Mesenchymal stem cell (in vitro differentiated cells and primary cell): Measurements from ENCODE around the gene NES.

Experiments used
- DNase-seq: peaks from one replicate; pipeline ENCODE4 v3.0.0-alpha.2; 2013
- H2AFZ ChIP-seq: one replicate; pipeline ENCODE4 v1.6.1; 2013; ENCODE audit warnings: low read depth, mild to moderate bottlenecking, control low read depth, inconsistent platforms, low read length, moderate library complexity
- H2AK5ac ChIP-seq: 2 replicates; pipeline ENCODE4 v1.6.1; 2013; ENCODE audit warnings: low read length, moderate library complexity, mild to moderate bottlenecking, inconsistent platforms; ENCODE audit not compliant: severe bottlenecking
- H2BK120ac ChIP-seq: one replicate; pipeline ENCODE4 v1.6.1; 2013; ENCODE audit warnings: low read depth, mild to moderate bottlenecking, inconsistent platforms, low read length, moderate library complexity
- H2BK12ac ChIP-seq, 2 experiments: one replicate each; pipeline ENCODE4 v1.6.1; 2013; ENCODE audit warnings: inconsistent platforms in 2 of 2, low read length in 2 of 2, mild to moderate bottlenecking in 2 of 2, moderate library complexity in 2 of 2, control low read depth in 1 of 2
- H2BK15ac ChIP-seq: one replicate; pipeline ENCODE4 v1.6.1; 2013; ENCODE audit warnings: mild to moderate bottlenecking, low read depth, inconsistent platforms; ENCODE audit not compliant: poor library complexity, severe bottlenecking
- H2BK5ac ChIP-seq: 2 replicates; pipeline ENCODE4 v1.6.1; 2013; ENCODE audit warnings: low read depth, mild to moderate bottlenecking, low read length, control low read depth, inconsistent platforms; ENCODE audit not compliant: poor library complexity, severe bottlenecking
- H3K14ac ChIP-seq, 2 experiments: one replicate each; pipeline ENCODE4 v1.6.1; 2013; ENCODE audit warnings: inconsistent platforms in 2 of 2, low read length in 2 of 2, control low read depth in 1 of 2, mild to moderate bottlenecking in 1 of 2, moderate library complexity in 1 of 2
- H3K18ac ChIP-seq, 2 experiments: one replicate each; pipeline ENCODE4 v1.6.1; 2013; ENCODE audit warnings: inconsistent platforms in 2 of 2, low read length in 2 of 2, control low read depth in 1 of 2, low read depth in 1 of 2, mild to moderate bottlenecking in 1 of 2
- H3K23ac ChIP-seq, 2 experiments: one replicate each; pipeline ENCODE4 v1.6.1; 2013; ENCODE audit warnings: inconsistent platforms in 2 of 2, low read length in 2 of 2, mild to moderate bottlenecking in 2 of 2, moderate library complexity in 2 of 2, control low read depth in 1 of 2
- H3K27ac ChIP-seq: 2 replicates; pipeline ENCODE4 v1.5.1; 2013; ENCODE audit warnings: mild to moderate bottlenecking, moderate library complexity, low read length, control low read depth, inconsistent platforms; ENCODE audit not compliant: poor library complexity, severe bottlenecking
- H3K27me3 ChIP-seq, 2 experiments: 2 replicates each; pipeline versions ENCODE4 v1.6.1 to v1.7.0; 2013; ENCODE audit warnings: low read length in 2 of 2, mild to moderate bottlenecking in 2 of 2, moderate library complexity in 2 of 2, control low read depth in 1 of 2, inconsistent platforms in 1 of 2; ENCODE audit not compliant: control insufficient read depth in 1 of 2, insufficient read depth in 1 of 2
- H3K36me3 ChIP-seq, 2 experiments: 2 replicates each; pipeline versions ENCODE4 v1.6.1 to v1.7.0; 2013; ENCODE audit warnings: low read length in 2 of 2, control low read depth in 1 of 2, inconsistent platforms in 1 of 2, low read depth in 1 of 2, mild to moderate bottlenecking in 1 of 2; ENCODE audit not compliant: insufficient read depth in 2 of 2, control insufficient read depth in 1 of 2
- H3K4ac ChIP-seq, 2 experiments: one replicate each; pipeline ENCODE4 v1.6.1; 2013; ENCODE audit warnings: inconsistent platforms in 2 of 2, low read length in 2 of 2, mild to moderate bottlenecking in 2 of 2, moderate library complexity in 2 of 2, control low read depth in 1 of 2, low read depth in 1 of 2
- H3K4me1 ChIP-seq: 2 replicates; pipeline ENCODE4 v1.6.1; 2013; ENCODE audit warnings: low read depth, low read length, control low read depth; ENCODE audit not compliant: control insufficient read depth, insufficient read depth
- H3K4me2 ChIP-seq: 2 replicates; pipeline ENCODE4 v1.6.1; 2013; ENCODE audit warnings: low read length, mild to moderate bottlenecking, inconsistent platforms; ENCODE audit not compliant: poor library complexity, severe bottlenecking
- H3K4me3 ChIP-seq, 2 experiments: 2 replicates each; pipeline versions ENCODE4 v1.5.1 to v1.7.0; 2013; ENCODE audit warnings: low read length in 2 of 2, mild to moderate bottlenecking in 2 of 2, control low read depth in 1 of 2, low read depth in 1 of 2; ENCODE audit not compliant: insufficient read depth in 1 of 2
- H3K79me1 ChIP-seq: replicated peaks from 2 replicates; pipeline ENCODE4 v1.6.1; 2013; ENCODE audit warnings: mild to moderate bottlenecking, control low read depth, low read length, inconsistent platforms; ENCODE audit not compliant: poor library complexity, severe bottlenecking
- H3K9ac ChIP-seq: 2 replicates; pipeline ENCODE4 v1.7.0; 2013; ENCODE audit warnings: mild to moderate bottlenecking, low read length, moderate library complexity
- H3K9me3 ChIP-seq: 2 replicates; pipeline ENCODE4 v1.7.0; 2013; ENCODE audit warnings: mild to moderate bottlenecking, low read length; ENCODE audit not compliant: control insufficient read depth
- H4K8ac ChIP-seq: one replicate; pipeline ENCODE4 v1.6.1; 2013; ENCODE audit warnings: inconsistent platforms, mild to moderate bottlenecking, low read length, moderate library complexity
- H4K91ac ChIP-seq: one replicate; pipeline ENCODE4 v1.6.1; 2013; ENCODE audit warnings: mild to moderate bottlenecking, low read length, inconsistent platforms
- WGBS: methylation state at CpG from one replicate; pipeline ENCODE4 v1.1.7; 2013; ENCODE audit warnings: mixed read lengths; 5-methylcytosine and 5-hydroxymethylcytosine counted together

NES gene

GRCh38 chr1:156698995-156699394, 21.8 kb upstream of the NES start:
- H3K4me2 ChIP-seq: no peak overlapping the region
- no peak overlapping the region for H3K23ac ChIP-seq
- DNase-seq: no peak
- H2BK15ac ChIP-seq: no peak overlapping the region
- WGBS: 33% methylated on average over 1 of the region's 1 CpG
- H3K79me1 ChIP-seq: no peaks in the 10 kb centered on the region
- peaks cover 18 to 42% of the 10 kb centered on the region in 2 experiments for H3K36me3 ChIP-seq
- no peak overlapping the region for H2BK120ac ChIP-seq
- no peak overlapping the region for H3K18ac ChIP-seq
- H2BK5ac ChIP-seq: no peak overlapping the region
- H2AFZ ChIP-seq: no peak overlapping the region
- H3K27me3 ChIP-seq: peaks cover 0 to 18% of the 10 kb centered on the region in 2 experiments
- H3K9me3 ChIP-seq: no peaks in the 10 kb centered on the region
- H3K4ac ChIP-seq: no peak overlapping the region
- peaks cover 19% of the 10 kb centered on the region for H3K4me1 ChIP-seq
- no peak overlapping the region for H2AK5ac ChIP-seq
- no peak overlapping the region for H3K4me3 ChIP-seq
- peak overlapping the region in 1 of 2 experiments; percentile 8 for H3K14ac ChIP-seq
- H3K9ac ChIP-seq: no peak overlapping the region
- no peak overlapping the region for H3K27ac ChIP-seq
- no peak overlapping the region for H4K91ac ChIP-seq
- H4K8ac ChIP-seq: no peak overlapping the region
- no peak overlapping the region for H2BK12ac ChIP-seq

GRCh38 chr1:156697481-156697880, 20.3 kb upstream of the NES start:
- Histone ChIP-seq H2BK12ac (no peak overlapping the region), H3K9me3 (no peaks in the 10 kb centered on the region), H3K27ac (no peak overlapping the region), H3K27me3 (peaks cover 0 to 27% of the 10 kb centered on the region in 2 experiments), H3K4me3 (no peak overlapping the region), H2BK120ac (no peak overlapping the region), H3K4me1 (peaks cover 24% of the 10 kb centered on the region), H2AFZ (no peak overlapping the region), H3K23ac (no peak overlapping the region), H3K14ac (no peak overlapping the region), H3K4me2 (no peak overlapping the region), H3K18ac (no peak overlapping the region), H3K79me1 (no peaks in the 10 kb centered on the region), H4K91ac (no peak overlapping the region), H3K4ac (no peak overlapping the region), H2AK5ac (no peak overlapping the region), H3K36me3 (peaks cover 18 to 42% of the 10 kb centered on the region in 2 experiments), H4K8ac (no peak overlapping the region), H3K9ac (no peak overlapping the region), H2BK15ac (no peak overlapping the region), H2BK5ac (no peak overlapping the region)
- no peak for DNase-seq
- 87% methylated on average over 8 of the region's 8 CpGs for WGBS

GRCh38 chr1:156696755-156697154, 19.5 kb upstream of the NES start:
- H3K9ac ChIP-seq: no peak overlapping the region
- no peak overlapping the region for H3K23ac ChIP-seq
- no peak overlapping the region for H3K4ac ChIP-seq
- no peak overlapping the region for H2AK5ac ChIP-seq
- WGBS: 85% methylated on average over 8 of the region's 8 CpGs
- peaks cover 30% of the 10 kb centered on the region for H3K4me1 ChIP-seq
- H3K27ac ChIP-seq: no peak overlapping the region
- no peak overlapping the region for H3K4me3 ChIP-seq
- H2BK120ac ChIP-seq: no peak overlapping the region
- H2BK12ac ChIP-seq: no peak overlapping the region
- H3K27me3 ChIP-seq: peaks cover 0 to 34% of the 10 kb centered on the region in 2 experiments
- no peak overlapping the region for H3K18ac ChIP-seq
- no peaks in the 10 kb centered on the region for H3K79me1 ChIP-seq
- no peak for DNase-seq
- H2BK15ac ChIP-seq: no peak overlapping the region
- no peaks in the 10 kb centered on the region for H3K9me3 ChIP-seq
- peaks cover 18 to 40% of the 10 kb centered on the region in 2 experiments for H3K36me3 ChIP-seq
- no peak overlapping the region for H3K4me2 ChIP-seq
- no peak overlapping the region for H3K14ac ChIP-seq
- no peak overlapping the region for H2BK5ac ChIP-seq
- no peak overlapping the region for H4K91ac ChIP-seq
- H2AFZ ChIP-seq: peak overlapping the region; percentile 34
- H4K8ac ChIP-seq: no peak overlapping the region

- peaks cover 6 to 19% of the 10 kb centered on the region in 2 experiments for H3K36me3 ChIP-seq
- H3K4me2 ChIP-seq: no peak overlapping the region
- H3K4me3 ChIP-seq: no peak overlapping the region
- H3K14ac ChIP-seq: no peak overlapping the region
- DNase-seq: no peak
- H3K9ac ChIP-seq: peak overlapping the region; percentile 18
- H3K4me1 ChIP-seq: peaks cover 45% of the 10 kb centered on the region
- H2BK120ac ChIP-seq: no peak overlapping the region
- no peak overlapping the region for H2BK5ac ChIP-seq
- H2BK15ac ChIP-seq: no peak overlapping the region
- H3K18ac ChIP-seq: peak overlapping the region in 1 of 2 experiments; percentile 52
- H2AFZ ChIP-seq: no peak overlapping the region
- no peaks in the 10 kb centered on the region for H3K9me3 ChIP-seq
- H4K91ac ChIP-seq: peak overlapping the region; percentile 55
- peak overlapping the region; percentile 12 for H4K8ac ChIP-seq
- H3K27me3 ChIP-seq: peaks cover 0 to 45% of the 10 kb centered on the region in 2 experiments
- 88% methylated on average over 5 of the region's 5 CpGs for WGBS
- H2AK5ac ChIP-seq: no peak overlapping the region
- no peak overlapping the region for H2BK12ac ChIP-seq
- no peak overlapping the region for H3K27ac ChIP-seq
- no peak overlapping the region for H3K23ac ChIP-seq
- H3K4ac ChIP-seq: no peak overlapping the region
- H3K79me1 ChIP-seq: no peaks in the 10 kb centered on the region
These were observed 17.4 kb upstream of the NES start for GRCh38 chr1:156694690-156694962.
